Mesenchymal stem cell (in vitro differentiated cells and primary cell): ENCODE measurements around the gene RHBDL3.

Source experiments
- DNase-seq: peaks from one replicate; pipeline ENCODE4 v3.0.0-alpha.2; 2013
- H2AFZ ChIP-seq: one replicate; pipeline ENCODE4 v1.6.1; 2013; ENCODE audit warnings: low read depth, mild to moderate bottlenecking, control low read depth, inconsistent platforms, low read length, moderate library complexity
- H2AK5ac ChIP-seq: 2 replicates; pipeline ENCODE4 v1.6.1; 2013; ENCODE audit warnings: low read length, moderate library complexity, mild to moderate bottlenecking, inconsistent platforms; ENCODE audit not compliant: severe bottlenecking
- H2BK120ac ChIP-seq: one replicate; pipeline ENCODE4 v1.6.1; 2013; ENCODE audit warnings: low read depth, mild to moderate bottlenecking, inconsistent platforms, low read length, moderate library complexity
- H2BK12ac ChIP-seq, 2 experiments: one replicate each; pipeline ENCODE4 v1.6.1; 2013; ENCODE audit warnings: inconsistent platforms in 2 of 2, low read length in 2 of 2, mild to moderate bottlenecking in 2 of 2, moderate library complexity in 2 of 2, control low read depth in 1 of 2
- H2BK15ac ChIP-seq: one replicate; pipeline ENCODE4 v1.6.1; 2013; ENCODE audit warnings: mild to moderate bottlenecking, low read depth, inconsistent platforms; ENCODE audit not compliant: poor library complexity, severe bottlenecking
- H2BK5ac ChIP-seq: 2 replicates; pipeline ENCODE4 v1.6.1; 2013; ENCODE audit warnings: low read depth, mild to moderate bottlenecking, low read length, control low read depth, inconsistent platforms; ENCODE audit not compliant: poor library complexity, severe bottlenecking
- H3K14ac ChIP-seq, 2 experiments: one replicate each; pipeline ENCODE4 v1.6.1; 2013; ENCODE audit warnings: inconsistent platforms in 2 of 2, low read length in 2 of 2, control low read depth in 1 of 2, mild to moderate bottlenecking in 1 of 2, moderate library complexity in 1 of 2
- H3K18ac ChIP-seq, 2 experiments: one replicate each; pipeline ENCODE4 v1.6.1; 2013; ENCODE audit warnings: inconsistent platforms in 2 of 2, low read length in 2 of 2, control low read depth in 1 of 2, low read depth in 1 of 2, mild to moderate bottlenecking in 1 of 2
- H3K23ac ChIP-seq, 2 experiments: one replicate each; pipeline ENCODE4 v1.6.1; 2013; ENCODE audit warnings: inconsistent platforms in 2 of 2, low read length in 2 of 2, mild to moderate bottlenecking in 2 of 2, moderate library complexity in 2 of 2, control low read depth in 1 of 2
- H3K27ac ChIP-seq: 2 replicates; pipeline ENCODE4 v1.5.1; 2013; ENCODE audit warnings: mild to moderate bottlenecking, moderate library complexity, low read length, control low read depth, inconsistent platforms; ENCODE audit not compliant: poor library complexity, severe bottlenecking
- H3K27me3 ChIP-seq, 2 experiments: 2 replicates each; pipeline versions ENCODE4 v1.6.1 to v1.7.0; 2013; ENCODE audit warnings: low read length in 2 of 2, mild to moderate bottlenecking in 2 of 2, moderate library complexity in 2 of 2, control low read depth in 1 of 2, inconsistent platforms in 1 of 2; ENCODE audit not compliant: control insufficient read depth in 1 of 2, insufficient read depth in 1 of 2
- H3K36me3 ChIP-seq, 2 experiments: 2 replicates each; pipeline versions ENCODE4 v1.6.1 to v1.7.0; 2013; ENCODE audit warnings: low read length in 2 of 2, control low read depth in 1 of 2, inconsistent platforms in 1 of 2, low read depth in 1 of 2, mild to moderate bottlenecking in 1 of 2; ENCODE audit not compliant: insufficient read depth in 2 of 2, control insufficient read depth in 1 of 2
- H3K4ac ChIP-seq, 2 experiments: one replicate each; pipeline ENCODE4 v1.6.1; 2013; ENCODE audit warnings: inconsistent platforms in 2 of 2, low read length in 2 of 2, mild to moderate bottlenecking in 2 of 2, moderate library complexity in 2 of 2, control low read depth in 1 of 2, low read depth in 1 of 2
- H3K4me1 ChIP-seq: 2 replicates; pipeline ENCODE4 v1.6.1; 2013; ENCODE audit warnings: low read depth, low read length, control low read depth; ENCODE audit not compliant: control insufficient read depth, insufficient read depth
- H3K4me2 ChIP-seq: 2 replicates; pipeline ENCODE4 v1.6.1; 2013; ENCODE audit warnings: low read length, mild to moderate bottlenecking, inconsistent platforms; ENCODE audit not compliant: poor library complexity, severe bottlenecking
- H3K4me3 ChIP-seq, 2 experiments: 2 replicates each; pipeline versions ENCODE4 v1.5.1 to v1.7.0; 2013; ENCODE audit warnings: low read length in 2 of 2, mild to moderate bottlenecking in 2 of 2, control low read depth in 1 of 2, low read depth in 1 of 2; ENCODE audit not compliant: insufficient read depth in 1 of 2
- H3K79me1 ChIP-seq: replicated peaks from 2 replicates; pipeline ENCODE4 v1.6.1; 2013; ENCODE audit warnings: mild to moderate bottlenecking, control low read depth, low read length, inconsistent platforms; ENCODE audit not compliant: poor library complexity, severe bottlenecking
- H3K9ac ChIP-seq: 2 replicates; pipeline ENCODE4 v1.7.0; 2013; ENCODE audit warnings: mild to moderate bottlenecking, low read length, moderate library complexity
- H3K9me3 ChIP-seq: 2 replicates; pipeline ENCODE4 v1.7.0; 2013; ENCODE audit warnings: mild to moderate bottlenecking, low read length; ENCODE audit not compliant: control insufficient read depth
- H4K8ac ChIP-seq: one replicate; pipeline ENCODE4 v1.6.1; 2013; ENCODE audit warnings: inconsistent platforms, mild to moderate bottlenecking, low read length, moderate library complexity
- H4K91ac ChIP-seq: one replicate; pipeline ENCODE4 v1.6.1; 2013; ENCODE audit warnings: mild to moderate bottlenecking, low read length, inconsistent platforms
- WGBS: methylation state at CpG from one replicate; pipeline ENCODE4 v1.1.7; 2013; ENCODE audit warnings: mixed read lengths; 5-methylcytosine and 5-hydroxymethylcytosine counted together

Gene RHBDL3

GRCh38 chr17:32279891-32280716 is 14.5 kb downstream of the RHBDL3 start:
- Histone ChIP-seq H4K8ac (no peak overlapping the region), H3K4me3 (no peak overlapping the region), H3K36me3 (no peaks in the 10 kb centered on the region), H3K4me2 (no peak overlapping the region), H3K18ac (no peak overlapping the region), H3K79me1 (no peaks in the 10 kb centered on the region), H2BK15ac (no peak overlapping the region), H2BK120ac (no peak overlapping the region), H2BK5ac (no peak overlapping the region), H3K14ac (no peak overlapping the region), H3K9me3 (no peaks in the 10 kb centered on the region), H3K4me1 (peaks cover 16% of the 10 kb centered on the region), H2AFZ (no peak overlapping the region), H3K4ac (no peak overlapping the region), H2BK12ac (no peak overlapping the region), H3K9ac (no peak overlapping the region), H3K23ac (no peak overlapping the region), H4K91ac (no peak overlapping the region), H2AK5ac (no peak overlapping the region), H3K27me3 (peaks cover 38 to 46% of the 10 kb centered on the region in 2 experiments), H3K27ac (no peak overlapping the region)
- WGBS: 25% methylated on average over 21 of the region's 21 CpGs
- DNase-seq: no peak

DNA sequence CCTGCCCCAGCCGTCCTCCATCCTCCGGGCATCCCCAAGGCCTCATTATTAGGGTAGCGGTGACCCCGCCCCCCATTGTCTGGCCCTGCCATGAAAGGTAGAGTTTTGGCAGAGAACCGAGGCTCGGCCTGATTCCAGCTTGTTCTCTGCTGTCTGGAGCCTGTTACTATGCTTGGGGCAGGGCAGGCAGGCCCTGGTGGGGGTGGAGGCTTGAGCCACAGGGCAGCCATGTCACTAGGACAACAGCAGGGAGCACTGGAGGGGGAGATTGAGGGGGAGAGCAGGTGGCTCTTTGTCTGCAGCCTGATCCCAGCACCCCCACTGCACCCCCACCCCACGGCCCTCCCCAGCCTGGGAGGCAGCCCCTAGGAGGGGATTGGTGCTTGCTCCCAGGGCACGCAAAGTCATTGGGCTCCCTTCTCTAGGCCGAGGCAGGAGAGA is 15.4 kb downstream of the RHBDL3 start:
- no peak overlapping the region for H4K8ac ChIP-seq
- no peak overlapping the region for H2BK12ac ChIP-seq
- H3K9me3 ChIP-seq: no peaks in the 10 kb centered on the region
- DNase-seq: no peak
- no peak overlapping the region for H3K27ac ChIP-seq
- no peak overlapping the region for H3K9ac ChIP-seq
- no peak overlapping the region for H3K4ac ChIP-seq
- peak overlapping the region; percentile 13 for H2BK15ac ChIP-seq
- H2AK5ac ChIP-seq: no peak overlapping the region
- no peak overlapping the region for H2AFZ ChIP-seq
- H3K4me3 ChIP-seq: no peak overlapping the region
- no peak overlapping the region for H3K14ac ChIP-seq
- no peak overlapping the region for H3K4me2 ChIP-seq
- no peaks in the 10 kb centered on the region for H3K36me3 ChIP-seq
- H3K23ac ChIP-seq: no peak overlapping the region
- H2BK5ac ChIP-seq: no peak overlapping the region
- H3K27me3 ChIP-seq: peaks cover 38 to 49% of the 10 kb centered on the region in 2 experiments
- no peak overlapping the region for H3K18ac ChIP-seq
- 64% methylated on average over 9 of the region's 9 CpGs for WGBS
- H3K79me1 ChIP-seq: no peaks in the 10 kb centered on the region
- no peak overlapping the region for H2BK120ac ChIP-seq
- H4K91ac ChIP-seq: no peak overlapping the region
- H3K4me1 ChIP-seq: peaks cover 12% of the 10 kb centered on the region

- 80% methylated on average over 17 of the region's 20 CpGs for WGBS
- Histone ChIP-seq H2AK5ac (no peak overlapping the region), H3K4me3 (no peak overlapping the region)
Measured at GRCh38 chr17:32283745-32284201, 18.1 kb downstream of the RHBDL3 start.

GRCh38 chr17:32285306-32285705 is 19.7 kb downstream of the RHBDL3 start:
- H3K4me3 ChIP-seq: no peak overlapping the region
- no peak overlapping the region for H3K27ac ChIP-seq
- H2BK120ac ChIP-seq: no peak overlapping the region
- no peak overlapping the region for H3K9ac ChIP-seq
- H3K4me2 ChIP-seq: no peak overlapping the region
- no peak overlapping the region for H4K8ac ChIP-seq
- no peak overlapping the region for H4K91ac ChIP-seq
- DNase-seq: no peak
- no peak overlapping the region for H2AK5ac ChIP-seq
- H2BK12ac ChIP-seq: no peak overlapping the region
- no peaks in the 10 kb centered on the region for H3K9me3 ChIP-seq
- H3K79me1 ChIP-seq: no peaks in the 10 kb centered on the region
- no peak overlapping the region for H3K14ac ChIP-seq
- peaks cover 23 to 38% of the 10 kb centered on the region in 2 experiments for H3K27me3 ChIP-seq
- H2AFZ ChIP-seq: no peak overlapping the region
- H3K36me3 ChIP-seq: no peaks in the 10 kb centered on the region
- no peak overlapping the region for H2BK5ac ChIP-seq
- H3K18ac ChIP-seq: no peak overlapping the region
- 90% methylated on average over 8 of the region's 8 CpGs for WGBS
- H3K4ac ChIP-seq: no peak overlapping the region
- no peak overlapping the region for H3K23ac ChIP-seq
- H2BK15ac ChIP-seq: no peak overlapping the region
- peaks cover 11% of the 10 kb centered on the region for H3K4me1 ChIP-seq

More at GRCh38 chr17:32283745-32284201, 18.1 kb downstream of the RHBDL3 start:
- no peak overlapping the region for H2BK15ac ChIP-seq
- H2BK5ac ChIP-seq: no peak overlapping the region
- peak; percentile 24 for DNase-seq
- H3K4me2 ChIP-seq: no peak overlapping the region
- no peaks in the 10 kb centered on the region for H3K9me3 ChIP-seq
- no peak overlapping the region for H3K27ac ChIP-seq
- peaks cover 33 to 45% of the 10 kb centered on the region in 2 experiments for H3K27me3 ChIP-seq
- no peak overlapping the region for H2AFZ ChIP-seq
- no peak overlapping the region for H3K23ac ChIP-seq
- H3K18ac ChIP-seq: no peak overlapping the region
- H3K9ac ChIP-seq: no peak overlapping the region
- H4K91ac ChIP-seq: no peak overlapping the region
- no peak overlapping the region for H2BK12ac ChIP-seq
- H3K4ac ChIP-seq: no peak overlapping the region
- no peak overlapping the region for H3K14ac ChIP-seq
- H2BK120ac ChIP-seq: no peak overlapping the region
- H4K8ac ChIP-seq: no peak overlapping the region
- H3K79me1 ChIP-seq: no peaks in the 10 kb centered on the region
- peaks cover 12% of the 10 kb centered on the region for H3K4me1 ChIP-seq
- no peaks in the 10 kb centered on the region for H3K36me3 ChIP-seq
